Inferior parietal cortex (tissue), 1 donor: ENCODE measurements around the gene NEURL1.

Experiments used
- DNase-seq: peaks from one replicate; pipeline ENCODE4 v3.0.0-alpha.2; 2016; ENCODE audit errors: extremely low spot score

NEURL1 gene

DNA sequence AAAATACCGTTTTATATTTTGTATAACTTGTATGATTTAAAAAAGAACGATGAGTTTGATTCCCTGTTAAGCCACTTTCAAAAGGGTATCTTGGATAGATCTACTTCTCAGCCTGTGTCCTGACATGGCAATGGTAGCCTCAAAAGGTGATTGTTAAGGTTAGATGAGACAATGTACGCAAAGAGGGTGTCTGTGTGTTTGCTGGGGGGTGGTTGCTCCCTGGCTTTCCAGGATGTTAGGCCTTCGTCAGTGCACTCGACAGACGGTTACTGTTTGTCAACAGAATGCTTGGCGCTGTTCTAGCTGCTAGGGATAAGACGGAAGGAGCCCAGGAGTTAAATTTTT is 90.3 kb downstream of the NEURL1 start:
- DNase-seq = no peak

DNA sequence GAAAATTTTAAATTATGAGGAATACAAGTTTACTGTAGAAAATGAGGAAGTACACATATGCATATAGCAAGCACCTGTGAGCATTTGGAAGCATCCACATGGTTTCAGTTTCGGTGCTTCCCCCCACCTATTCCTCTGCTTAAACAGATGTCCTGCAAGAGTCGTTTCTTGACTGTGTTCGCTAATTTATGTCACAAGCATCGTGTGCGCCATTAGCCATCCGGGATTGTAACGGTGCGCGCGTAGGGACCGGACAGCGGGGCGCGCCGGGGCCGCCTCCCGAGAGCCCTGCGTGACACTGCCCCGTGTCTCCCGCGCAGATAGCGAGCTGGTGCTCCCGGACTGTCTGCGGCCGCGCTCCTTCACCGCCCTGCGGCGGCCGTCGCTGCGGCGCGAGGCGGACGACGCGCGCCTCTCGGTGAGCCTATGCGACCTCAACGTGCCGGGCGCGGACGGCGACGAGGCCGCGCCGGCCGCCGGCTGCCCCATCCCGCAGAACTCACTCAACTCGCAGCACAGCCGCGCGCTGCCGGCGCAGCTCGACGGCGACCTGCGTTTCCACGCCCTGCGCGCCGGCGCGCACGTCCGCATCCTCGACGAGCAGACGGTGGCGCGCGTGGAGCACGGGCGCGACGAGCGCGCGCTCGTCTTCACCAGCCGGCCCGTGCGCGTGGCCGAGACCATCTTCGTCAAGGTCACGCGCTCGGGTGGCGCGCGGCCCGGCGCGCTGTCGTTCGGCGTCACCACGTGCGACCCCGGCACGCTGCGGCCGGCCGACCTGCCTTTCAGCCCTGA is 90.9 kb downstream of the NEURL1 start:
- DNase-seq = no peak

DNA sequence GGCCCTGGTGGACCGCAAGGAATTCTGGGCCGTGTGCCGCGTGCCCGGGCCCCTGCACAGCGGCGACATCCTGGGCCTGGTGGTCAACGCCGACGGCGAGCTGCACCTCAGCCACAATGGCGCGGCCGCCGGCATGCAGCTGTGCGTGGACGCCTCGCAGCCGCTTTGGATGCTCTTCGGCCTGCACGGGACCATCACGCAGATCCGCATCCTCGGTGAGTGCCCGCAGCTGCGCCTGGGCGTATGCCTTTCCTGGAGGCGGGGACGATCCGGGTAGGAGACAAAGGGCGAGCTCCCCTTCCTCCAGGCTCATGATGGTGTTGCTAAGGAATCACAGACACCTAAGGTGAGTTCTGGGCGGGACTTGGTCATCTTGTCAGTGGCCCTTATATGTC is 91.5 kb downstream of the NEURL1 start:
- no peak for DNase-seq

DNA sequence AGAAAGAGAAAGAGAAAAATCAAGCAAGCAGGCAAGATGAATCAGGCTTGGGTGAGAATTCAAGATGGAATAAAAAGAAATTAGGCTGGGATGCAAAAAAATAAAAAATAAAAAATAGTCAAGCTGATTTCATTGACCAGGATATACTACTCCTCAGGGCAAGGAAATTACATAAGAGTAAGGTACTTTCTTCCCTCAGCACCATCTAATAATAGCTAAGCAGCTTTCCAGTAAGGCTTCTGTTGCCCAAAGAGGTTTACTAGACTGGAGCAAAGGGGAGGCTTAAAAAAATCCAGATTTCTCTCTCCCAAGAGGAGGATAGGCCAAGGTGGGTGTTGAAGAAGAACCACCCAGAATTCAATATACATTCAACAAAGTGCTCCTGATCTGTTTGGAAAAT is 93.6 kb downstream of the NEURL1 start:
- DNase-seq = no peak

DNA sequence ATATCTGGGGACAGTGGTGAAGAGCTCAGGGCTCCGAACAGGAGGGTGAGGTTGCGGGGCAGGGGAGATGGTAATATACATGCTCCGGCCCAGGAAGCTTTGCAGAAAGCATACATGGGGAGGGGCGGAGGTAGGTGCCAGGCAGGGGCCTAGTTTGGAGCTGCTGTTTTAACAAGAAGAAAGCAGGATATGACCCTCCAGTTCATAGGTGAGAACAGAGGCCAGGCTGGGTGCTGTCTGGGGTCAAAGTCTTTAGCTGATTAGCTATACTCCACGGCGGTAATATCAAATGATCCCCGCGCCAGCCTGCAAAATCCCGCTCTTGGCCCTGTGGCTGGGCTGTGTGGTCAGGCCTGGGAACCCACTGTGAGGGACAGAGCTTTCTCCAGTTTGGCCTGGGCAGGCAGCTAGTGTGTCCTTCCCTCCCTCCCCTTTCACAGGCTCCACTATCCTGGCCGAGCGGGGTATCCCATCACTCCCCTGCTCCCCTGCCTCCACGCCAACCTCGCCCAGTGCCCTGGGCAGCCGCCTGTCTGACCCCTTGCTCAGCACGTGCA is 95.6 kb downstream of the NEURL1 start:
- DNase-seq = no peak

DNA sequence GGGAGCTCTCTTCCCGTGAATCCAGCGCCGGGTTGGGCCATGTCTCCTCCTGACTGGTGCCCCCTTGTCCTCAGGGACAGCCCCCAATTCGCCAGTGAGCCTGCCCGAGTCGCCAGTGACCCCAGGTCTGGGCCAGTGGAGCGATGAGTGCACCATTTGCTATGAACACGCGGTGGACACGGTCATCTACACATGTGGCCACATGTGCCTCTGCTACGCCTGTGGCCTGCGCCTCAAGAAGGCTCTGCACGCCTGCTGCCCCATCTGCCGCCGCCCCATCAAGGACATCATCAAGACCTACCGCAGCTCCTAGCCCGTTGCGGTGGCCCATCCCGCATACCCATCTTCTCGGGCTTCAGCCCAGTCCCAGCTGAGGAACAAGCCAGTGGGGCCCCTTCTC is 96.6 kb downstream of the NEURL1 start:
- DNase-seq = no peak

DNA sequence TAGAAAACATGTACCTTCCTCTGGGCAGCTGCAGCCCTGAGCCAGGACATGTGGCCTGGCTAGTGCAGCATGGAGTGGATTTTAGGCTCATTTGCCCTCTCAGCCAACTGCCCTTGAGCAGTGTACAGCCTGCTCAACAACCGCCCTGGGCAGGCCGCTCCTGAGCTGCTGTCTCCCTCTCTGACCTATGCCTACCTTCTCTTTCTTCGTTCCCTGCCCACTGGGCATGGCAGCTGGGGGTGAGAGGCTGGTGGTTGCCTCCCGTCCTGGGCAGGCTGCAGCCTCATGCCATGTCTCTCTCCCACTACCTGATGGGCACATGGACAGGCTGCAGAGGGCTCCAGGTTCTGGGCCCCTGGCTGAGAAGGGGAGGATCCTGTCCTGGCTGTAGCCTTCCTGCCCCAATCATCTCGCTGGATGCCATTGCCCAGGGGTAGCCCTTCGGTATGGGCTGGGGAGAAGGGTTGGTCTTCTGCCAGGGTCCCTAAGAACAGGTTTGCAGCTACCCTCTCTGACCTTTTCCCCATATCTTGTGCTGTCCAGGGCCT is 97.3 kb downstream of the NEURL1 start:
- DNase-seq = no peak

DNA sequence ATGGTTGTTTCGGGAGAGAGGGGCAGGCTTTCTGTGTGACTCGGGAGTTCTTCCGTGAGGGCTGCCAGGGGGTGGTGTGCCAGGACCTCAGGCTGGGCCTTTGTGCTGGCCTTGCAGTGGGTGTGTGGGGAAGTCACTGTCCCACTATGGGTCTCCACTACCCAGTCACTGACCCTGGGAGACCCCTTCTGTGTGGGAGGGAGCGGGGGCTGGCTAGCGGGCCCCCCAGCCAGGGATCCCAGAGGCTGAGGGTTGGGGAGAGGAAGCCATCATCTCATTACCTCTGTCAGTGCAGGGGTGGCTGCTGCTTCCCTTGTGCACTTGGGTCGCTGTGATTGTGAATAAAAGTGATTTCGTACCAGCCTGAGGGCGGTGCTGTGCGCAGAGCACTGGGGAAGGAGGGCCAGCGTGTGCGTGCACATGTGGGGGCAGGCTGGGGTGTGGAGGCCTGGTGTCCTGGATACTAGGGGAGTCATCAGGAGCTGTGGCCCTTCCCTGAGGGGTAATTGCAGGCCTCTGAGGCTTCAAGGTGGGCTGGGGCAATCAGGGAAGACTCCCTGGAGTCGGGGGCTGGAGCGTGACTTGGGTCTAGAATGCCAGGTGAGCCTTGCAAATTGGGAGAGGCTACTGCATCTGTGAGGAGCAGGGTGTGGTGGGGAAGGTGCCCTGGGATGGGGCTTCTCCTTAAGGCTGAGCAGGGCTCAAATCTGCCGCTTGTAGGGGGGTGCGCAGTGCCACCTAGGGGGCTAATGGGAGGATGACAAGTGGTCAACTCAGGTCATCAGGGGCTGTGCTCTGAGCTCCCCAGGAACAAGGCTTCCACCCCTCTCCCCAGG is 98.9 kb downstream of the NEURL1 start:
- DNase-seq = no peak

DNA sequence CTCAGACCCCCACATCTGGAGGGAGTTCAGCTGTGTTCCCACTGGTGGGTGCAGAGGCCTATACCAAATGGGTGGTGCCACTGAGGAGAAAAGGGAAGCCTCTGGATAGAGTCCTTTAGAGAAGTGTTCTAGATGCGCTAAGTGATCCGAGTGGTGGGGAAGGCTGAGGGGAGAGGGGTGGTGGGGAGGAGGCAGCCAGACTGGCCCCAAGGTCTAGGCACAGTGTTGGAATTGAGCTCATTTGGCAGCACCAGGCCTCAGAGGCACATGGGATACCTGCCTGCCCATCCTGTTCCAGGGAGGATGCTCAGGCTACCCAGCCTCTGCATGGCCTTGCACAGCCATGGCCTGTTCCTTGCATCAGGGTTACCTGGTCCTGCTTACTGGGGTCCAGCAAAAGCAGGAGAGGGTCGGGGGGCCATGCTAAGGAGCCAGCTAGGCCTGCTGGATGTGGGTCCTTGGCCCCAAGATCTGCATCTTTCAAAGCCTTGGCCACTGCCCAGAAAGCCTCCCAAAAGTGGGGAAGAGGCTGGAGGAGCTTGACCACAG is 99.6 kb downstream of the NEURL1 start:
- no peak for DNase-seq

DNA sequence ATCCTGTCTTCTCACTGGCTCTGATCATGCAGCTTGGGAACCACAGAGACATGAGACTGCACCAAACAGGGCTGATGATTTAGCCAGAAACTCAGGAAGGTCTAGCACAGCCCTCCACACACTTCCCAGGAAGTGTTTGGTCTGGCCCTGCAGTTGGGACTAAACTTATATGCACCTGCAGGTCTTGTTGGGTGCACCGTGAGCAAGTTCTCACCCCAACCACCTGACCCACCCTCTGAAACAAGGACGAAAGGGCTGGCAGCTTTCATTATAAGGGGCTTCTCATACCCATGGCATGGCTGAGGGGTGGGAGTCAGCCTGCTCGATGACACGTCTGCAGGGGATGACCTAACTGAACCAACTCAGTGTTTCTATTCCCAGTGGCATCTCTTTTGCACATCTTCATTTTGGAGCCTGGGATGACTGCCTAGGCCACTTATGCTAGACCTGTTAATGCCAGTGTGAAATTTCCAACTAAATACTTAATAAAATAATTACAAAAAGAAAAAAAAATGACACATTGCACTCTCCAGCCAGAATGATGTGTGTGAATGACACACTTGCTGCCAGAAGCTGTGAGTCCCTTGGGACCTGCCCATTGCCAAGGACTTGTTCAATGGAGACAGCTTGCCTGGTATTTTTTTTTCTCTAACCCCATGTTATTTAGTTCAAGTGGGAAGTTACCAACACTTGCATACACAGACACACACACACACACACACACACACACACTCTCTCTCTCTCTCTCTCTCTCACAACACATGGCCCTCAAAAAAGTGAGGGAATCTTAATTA is 102.6 kb downstream of the NEURL1 start:
- DNase-seq = no peak

DNA sequence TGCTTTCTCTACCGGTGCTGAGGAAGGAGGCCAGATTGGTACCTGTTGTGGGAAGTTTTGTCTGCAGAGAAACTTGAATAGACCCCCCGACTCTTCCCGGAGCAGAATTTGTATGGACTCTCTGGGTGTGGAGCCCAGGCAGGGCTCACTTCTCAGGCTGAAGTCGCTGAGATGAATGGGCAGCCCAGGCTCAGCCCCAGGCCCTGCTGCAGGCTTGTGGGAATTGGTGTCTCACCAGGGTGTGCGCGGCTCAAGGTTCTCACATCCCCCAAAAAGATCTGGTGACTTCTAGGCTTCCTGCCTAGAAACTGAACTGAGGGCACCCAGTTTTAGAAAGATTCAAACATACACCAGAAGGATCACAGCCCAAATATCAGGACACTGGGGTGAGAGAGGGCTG is 103.5 kb downstream of the NEURL1 start:
- no peak for DNase-seq

DNA sequence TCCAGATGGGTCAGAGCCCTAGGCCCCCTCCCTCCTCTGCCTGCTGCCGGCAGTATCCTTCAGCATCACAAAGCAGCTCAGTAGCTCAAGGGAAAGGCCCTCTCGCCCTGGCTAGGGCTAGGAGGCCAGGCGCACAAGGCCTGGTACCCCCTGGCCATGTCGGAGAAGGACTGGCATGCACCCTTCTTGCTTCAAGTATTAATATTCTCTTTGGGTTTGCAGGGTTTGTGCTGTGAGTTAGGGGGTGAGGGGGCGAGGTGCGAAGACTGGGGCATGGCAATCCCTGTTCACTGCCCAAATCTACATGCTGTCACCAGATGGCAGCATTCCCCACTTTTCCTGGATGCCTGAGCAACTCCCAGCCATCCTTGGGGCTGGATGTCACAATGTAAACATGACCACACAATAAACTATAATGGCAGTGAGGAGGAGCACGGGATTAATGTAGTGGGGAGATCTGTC is 105.2 kb downstream of the NEURL1 start:
- peak; percentile 89 for DNase-seq

DNA sequence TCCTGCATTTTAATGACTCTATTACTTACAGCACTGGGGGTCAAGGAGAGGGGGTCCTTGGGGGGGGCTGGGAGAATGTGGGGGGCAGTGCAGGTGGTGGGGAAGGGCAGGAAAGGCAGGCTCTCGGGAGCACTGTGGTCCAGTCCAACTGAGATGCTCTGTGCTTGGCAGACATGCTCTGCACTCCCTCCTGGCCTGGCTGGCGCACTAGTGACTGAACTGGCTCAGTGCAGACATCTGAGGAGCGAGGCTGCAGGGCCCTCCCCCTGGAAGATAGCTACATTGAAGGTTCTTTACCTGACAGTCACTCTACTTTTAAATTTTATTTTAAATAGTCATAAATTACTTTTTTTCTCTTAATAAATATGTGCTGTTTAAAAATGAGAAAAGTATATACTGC is 105.7 kb downstream of the NEURL1 start:
- DNase-seq = no peak

DNA sequence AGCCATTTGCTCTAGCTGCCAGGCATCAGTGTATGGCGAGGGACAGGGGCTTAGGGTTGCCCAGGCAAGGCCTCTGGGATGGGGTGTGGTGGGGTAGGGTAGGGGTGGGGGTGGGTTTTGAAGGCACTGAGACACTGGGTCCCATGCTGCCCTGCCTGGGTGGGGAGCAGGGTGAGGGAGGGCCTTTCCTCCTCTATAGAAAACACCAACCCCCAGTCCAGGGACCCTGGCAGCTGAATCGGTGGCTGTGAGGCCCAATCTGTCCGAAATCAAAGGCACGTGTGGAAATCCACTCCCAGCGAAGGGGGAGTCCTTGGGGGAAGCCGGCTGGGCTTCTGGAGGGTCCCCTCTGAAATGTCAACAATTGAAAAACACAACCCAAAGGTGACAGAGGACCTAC is 106.4 kb downstream of the NEURL1 start:
- DNase-seq = no peak

DNA sequence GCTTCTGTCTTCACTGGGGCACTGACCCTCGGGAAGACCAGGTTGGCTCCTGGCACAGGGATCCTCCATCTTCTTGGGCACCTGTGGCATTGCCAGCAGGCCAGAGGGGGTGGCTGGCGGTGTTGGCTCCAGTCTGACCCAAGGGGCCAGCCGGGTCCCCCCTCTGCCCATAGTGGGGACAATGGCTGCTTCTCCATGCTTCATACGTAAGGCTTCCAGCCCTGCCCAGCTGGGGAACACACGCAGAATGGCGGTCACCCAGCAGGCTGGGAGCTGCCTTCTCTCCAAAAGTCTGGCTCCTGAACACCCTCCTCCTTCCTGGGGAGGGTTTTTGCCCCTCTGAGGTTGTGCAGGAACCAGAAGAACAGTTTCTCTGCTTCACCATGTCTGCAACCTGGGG is 106.8 kb downstream of the NEURL1 start:
- DNase-seq = no peak

DNA sequence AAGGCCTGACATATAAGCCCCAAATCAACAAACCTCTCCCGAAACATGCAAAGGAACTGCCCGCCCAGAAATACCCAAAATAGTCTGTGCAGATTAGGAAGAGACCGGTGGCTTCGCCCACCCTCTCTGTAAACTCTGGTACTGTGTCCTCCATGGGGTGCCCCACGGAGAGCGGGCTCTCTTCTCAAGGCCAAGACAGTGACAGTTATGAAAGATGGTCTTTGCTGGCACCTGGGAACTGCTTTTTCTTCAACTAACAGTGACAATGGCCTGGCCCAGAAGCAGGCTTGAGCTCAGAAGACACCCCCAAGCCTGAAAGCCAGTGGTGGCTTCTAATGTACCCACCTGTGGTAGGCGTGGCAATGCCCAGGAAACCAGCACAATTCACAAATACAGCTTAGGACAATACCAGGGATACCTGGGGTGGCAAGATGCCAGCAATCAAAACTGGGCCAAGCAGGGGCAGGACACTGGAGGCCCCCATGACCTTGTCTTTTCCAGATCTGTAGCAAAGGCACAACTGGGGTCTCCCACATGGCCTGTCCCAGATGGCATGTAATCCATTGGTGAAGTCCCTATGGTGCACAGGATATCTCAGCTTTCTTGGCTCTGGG is 107.6 kb downstream of the NEURL1 start:
- no peak for DNase-seq

DNA sequence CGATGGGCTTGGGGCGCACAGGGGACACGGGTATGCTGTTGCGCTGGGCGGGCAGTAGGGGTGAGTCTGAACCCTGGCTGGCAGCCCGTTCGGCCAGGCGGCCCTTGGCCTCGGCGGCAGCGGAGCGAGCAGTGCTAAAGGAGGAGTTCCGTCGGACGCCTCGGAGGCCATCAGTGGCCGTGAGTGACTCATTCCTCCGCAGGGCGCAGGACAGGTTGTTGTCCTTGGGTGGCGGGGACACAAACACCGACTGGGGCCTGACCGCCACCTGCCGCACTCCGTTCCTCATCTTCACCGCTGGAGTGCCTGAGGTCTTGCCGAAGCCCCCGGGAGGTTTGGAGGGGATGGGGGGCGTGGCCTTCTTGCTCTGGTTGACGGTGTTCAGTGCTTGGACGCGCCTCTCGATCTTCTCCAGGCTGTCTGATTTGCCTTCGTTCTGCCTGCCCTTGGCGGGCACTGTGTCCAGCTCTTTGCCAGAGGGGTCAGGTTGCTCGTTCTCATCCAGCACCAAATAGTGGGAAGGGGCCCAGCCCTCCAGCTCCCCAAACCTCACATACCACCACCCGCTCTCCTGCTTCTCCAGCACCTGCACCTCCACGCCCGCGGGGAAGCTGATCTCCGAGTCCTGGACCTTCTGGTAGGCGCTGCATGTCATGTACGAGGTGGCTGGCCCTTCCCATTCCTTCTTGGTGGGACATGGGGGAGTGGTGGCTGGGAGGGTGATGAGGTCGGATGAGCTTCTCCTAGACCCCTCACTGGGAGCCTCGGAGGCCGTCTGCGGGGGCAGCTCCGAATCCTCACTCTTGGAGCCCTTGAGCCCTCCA is 108.7 kb downstream of the NEURL1 start:
- no peak for DNase-seq

DNA sequence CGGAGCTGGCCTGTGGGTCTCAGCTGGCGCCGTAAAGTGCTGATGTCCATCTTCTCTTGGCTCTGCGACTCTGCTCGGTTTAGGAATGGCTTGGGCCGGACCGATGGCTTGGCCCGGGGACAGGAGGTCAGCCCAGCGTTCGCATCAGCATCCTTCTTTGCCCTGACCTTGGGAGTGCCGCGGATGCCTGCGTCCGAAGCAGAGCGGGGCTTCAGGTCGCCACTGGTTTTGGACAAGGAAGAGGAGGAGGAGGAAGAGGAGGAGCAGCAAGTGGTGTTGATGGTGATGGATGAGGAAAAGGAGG is 109.3 kb downstream of the NEURL1 start:
- no peak for DNase-seq

DNA sequence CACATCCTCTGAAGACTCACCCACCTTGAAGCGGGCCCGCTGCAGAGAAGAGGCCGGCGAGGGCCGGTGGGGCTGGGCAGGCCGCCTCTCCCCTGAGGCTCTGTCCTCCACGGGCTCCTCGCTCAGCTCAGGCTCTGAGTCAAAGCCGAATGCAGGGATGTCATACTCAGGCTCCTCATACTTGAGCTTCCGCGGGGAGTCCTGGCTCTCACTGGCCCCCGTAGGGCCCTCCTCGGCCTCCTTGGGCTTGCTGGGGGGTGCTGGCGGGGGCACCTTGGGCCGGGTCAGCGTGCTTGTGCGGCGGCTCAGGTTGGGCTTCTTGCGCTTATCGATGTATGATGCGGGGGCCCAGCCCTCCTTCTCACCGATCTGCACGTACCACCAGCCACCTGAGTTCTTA is 109.9 kb downstream of the NEURL1 start:
- DNase-seq = no peak

DNA sequence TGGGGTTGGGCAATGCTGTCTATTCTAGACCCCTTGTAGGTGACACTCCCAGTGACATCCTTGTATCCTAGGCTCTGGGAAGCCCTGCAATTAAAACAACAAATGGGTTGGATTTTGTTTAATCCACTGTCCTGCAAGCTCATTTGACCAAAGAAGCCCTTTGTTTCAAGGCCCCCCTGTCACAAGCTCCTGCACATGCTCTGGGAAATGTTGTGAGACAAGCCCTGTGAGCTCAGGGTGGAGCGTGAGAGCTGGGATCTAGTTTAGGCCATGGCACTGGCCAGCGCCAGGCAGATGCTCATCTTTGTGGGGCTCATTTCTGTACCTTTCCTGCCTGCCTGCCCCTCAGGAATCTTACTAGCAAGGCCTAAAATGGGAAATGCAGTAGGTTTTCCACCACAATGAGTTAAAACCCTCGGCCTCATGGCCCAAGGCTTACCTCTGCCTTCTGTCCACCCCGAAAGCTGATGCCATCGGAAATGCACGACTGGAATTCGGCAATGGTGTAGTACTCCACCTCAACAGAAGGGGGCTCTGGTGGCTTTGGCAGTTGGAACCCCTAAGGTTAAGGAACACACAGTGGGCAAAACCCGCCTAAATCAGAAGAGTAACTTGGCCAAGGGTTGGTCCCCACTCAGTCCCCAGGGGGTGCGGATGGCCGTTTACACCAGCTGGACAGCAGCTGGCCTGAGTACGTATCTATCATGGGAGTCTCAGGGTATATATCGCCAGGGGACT is 112.0 kb downstream of the NEURL1 start:
- peak; percentile 73 for DNase-seq
